Measurements from ENCODE around the gene ISOC1. TPM values are rescaled to one million over a fixed set of nuclear protein-coding genes. Genes with fewer than 3 reads are reported as not detected.

ISOC1 gene
- total and polyA plus RNA-seq, 2 of the 13 experiments (the other 11 are each of a cell fraction or from before 2014, with no cell fraction given) = 25.7 to 51.3 TPM

- ChIA-PET POLR2A (no interaction called here), CTCF (ENCODE audit: low intra/inter-chr PET ratio, low total read pairs) (no interaction called here)
- no peak for FAIRE-seq
These were observed 16.2 kb downstream of the ISOC1 start for GRCh38 chr5:129110742-129111141.

More at GRCh38 chr5:129110742-129111141, 16.2 kb downstream of the ISOC1 start:
- H3K9ac ChIP-seq (ENCODE audit: insufficient read depth, low read depth, low read length) = no peak overlapping the region
- no peak for TF ChIP-seq MYC (CRISPR knock-in tag; IDR thresholded peaks at IDR 0.05; ENCODE audit: borderline replicate concordance)
- no peak for TF ChIP-seq ZNF263 (CRISPR knock-in tag; IDR thresholded peaks at IDR 0.05)
- no peak for TF ChIP-seq ZNF17 (CRISPR knock-in tag; IDR thresholded peaks at IDR 0.05)
- no peak for TF ChIP-seq KLF16 (CRISPR knock-in tag; IDR thresholded peaks at IDR 0.05)
- TF ChIP-seq TERF1 (CRISPR knock-in tag; IDR thresholded peaks at IDR 0.05) = no peak
- no peak for TF ChIP-seq ARNTL (CRISPR knock-in tag; IDR thresholded peaks at IDR 0.05)
- no peak for TF ChIP-seq ZNF619 (CRISPR knock-in tag; IDR thresholded peaks at IDR 0.05)
- TF ChIP-seq SATB2 (CRISPR knock-in tag; IDR thresholded peaks at IDR 0.05) = no peak
- no peak for TF ChIP-seq ZNF652 (CRISPR knock-in tag; IDR thresholded peaks at IDR 0.05; ENCODE audit: borderline replicate concordance, low read depth)
- TF ChIP-seq PLSCR1 (CRISPR knock-in tag; IDR thresholded peaks at IDR 0.05; ENCODE audit: borderline replicate concordance) = no peak
- no peak for TF ChIP-seq PPARG (CRISPR knock-in tag; conservative IDR thresholded peaks at IDR 0.05)
- no peak for TF ChIP-seq TGIF2 (CRISPR knock-in tag; IDR thresholded peaks at IDR 0.05)
- in situ Hi-C loops (cut with HindIII; ENCODE audit: extremely low pct_ligation_motif_present, low pct_unique_long_range_greater_than_20kb) = loop anchor here (25.0 kb wide), 1 partner anchor 898 kb away; no protein-coding TSS in a partner anchor
- no peaks in the 10 kb centered on the region for H4K20me1 ChIP-seq (ENCODE audit: insufficient read depth, low read length)
- intact Hi-C loops (cut with micrococcal nuclease; ENCODE audit: unreplicated experiment) = no loop called here
- H3K27ac ChIP-seq (ENCODE audit: extremely low read length, insufficient read depth, low read length) = no peak overlapping the region
- no peak overlapping the region for H2AFZ ChIP-seq (ENCODE audit: low read length)
- 90% methylated on average over 3 of the region's 3 CpGs for WGBS (ENCODE audit: low lambda C conversion rate)
- ATAC-seq (no peak; the same call in 2 of the 3 replicates), DNase-seq (ENCODE audit: low spot score) (no peak)
- H3K79me2 ChIP-seq (ENCODE audit: insufficient read depth, low read length) = no peaks in the 10 kb centered on the region
- no peaks in the 10 kb centered on the region for H3K27me3 ChIP-seq (ENCODE audit: control insufficient read depth in 1 of 2, insufficient read depth in 2 of 2, low read length in 2 of 2)
- no peaks in the 10 kb centered on the region for H3K4me1 ChIP-seq (ENCODE audit: insufficient read depth, low read length)
- BruUV-seq (replicated peaks) = no TSS peak
- no peaks in the 10 kb centered on the region for H3K9me3 ChIP-seq (ENCODE audit: low read length)
- no peak overlapping the region for H3K4me2 ChIP-seq (ENCODE audit: low read depth, low read length)
- no peak overlapping the region for H3K4me3 ChIP-seq (replicated peaks in 1 of 3; ENCODE audit: insufficient read depth in 1 of 3, low read depth in 2 of 3, low read length in 3 of 3)
- peaks cover 6 to 30% of the 10 kb centered on the region in 2 experiments; a peak in 4 of 5 replicates for H3K36me3 ChIP-seq (replicated peaks in 1 of 2; ENCODE audit: control insufficient read depth in 1 of 2, insufficient read depth in 2 of 2, low read length in 2 of 2)
